Stomach (tissue), 9 donors: ENCODE measurements around the gene ARHGAP10. TPM values are rescaled to one million over a fixed set of nuclear protein-coding genes. Genes with fewer than 3 reads are reported as not detected.

Source experiments
- DNase-seq, 2 donors: peaks; one replicate each; pipeline versions ENCODE4 v3.0.0 to v3.0.0-alpha.2; 2013 to 2019
- H3K27ac ChIP-seq, 5 donors: fragments of 200-600 bp in 4 of 5; sonication (generic) in 4 of 5; one replicate each; pipeline ENCODE4 v1.5.1; 2013 to 2019; ENCODE audit warnings: mild to moderate bottlenecking in 1 of 5, moderate library complexity in 1 of 5
- H3K27me3 ChIP-seq, 3 donors: fragments of 200-600 bp; sonication (generic); one replicate each; pipeline ENCODE4 v1.5.1; 2017 to 2019; ENCODE audit warnings: mixed run types in 1 of 3
- H3K36me3 ChIP-seq, 4 donors: fragments of 200-600 bp; sonication (generic); 1 replicate in 3 of 4; 2 replicates in 1 of 4; pipeline ENCODE4 v1.5.1; 2016 to 2019
- H3K4me1 ChIP-seq, 4 donors: fragments of 200-600 bp; sonication (generic); one replicate each; pipeline ENCODE4 v1.5.1; 2016 to 2019
- H3K4me3 ChIP-seq, 4 donors: fragments of 200-600 bp; sonication (generic) in 3 of 4; one replicate each; pipeline ENCODE4 v1.5.1; 2016 to 2019; ENCODE audit warnings: mild to moderate bottlenecking in 1 of 4
- H3K9me3 ChIP-seq, 4 donors: fragments of 200-600 bp; sonication (generic); one replicate each; pipeline ENCODE4 v1.5.1; 2016 to 2019
- CTCF ChIP-seq, 7 experiments: fragments of 450-650 bp in 4 of 7; fragments of 200-600 bp in 3 of 7; sonication (generic) in 3 of 7; IDR thresholded peaks; one replicate each; pipeline ENCODE4 v1.5.1; 2016 to 2019; ENCODE audit warnings: antibody characterized with exemption in 7 of 7, control low read depth in 2 of 7, mild to moderate bottlenecking in 1 of 7
- EP300 ChIP-seq: sonication (generic); formaldehyde crosslinking; IDR thresholded peaks from one replicate; pipeline ENCODE4 v1.6.1; 2017; ENCODE audit warnings: antibody characterized with exemption
- POLR2A ChIP-seq, 4 donors: fragments of 450-650 bp; IDR thresholded peaks; one replicate each; pipeline ENCODE4 v1.6.1; 2016; ENCODE audit warnings: antibody characterized with exemption in 4 of 4, control low read depth in 2 of 4, mild to moderate bottlenecking in 1 of 4, moderate library complexity in 1 of 4
- POLR2AphosphoS5 ChIP-seq, 3 donors: sonication (generic); formaldehyde crosslinking; IDR thresholded peaks; one replicate each; pipeline ENCODE4 v1.6.1; 2016; ENCODE audit warnings: antibody characterized with exemption in 3 of 3
- WGBS, 5 donors: extraction: QIAGEN DNeasy Blood & Tissue Kit in 3 of 5; methylation state at CpG; one replicate each; pipeline versions ENCODE4 v1.1.5 to v1.1.7; 2013 to 2018; 5-methylcytosine and 5-hydroxymethylcytosine counted together
- intact Hi-C: fragments of 100-400 bp; cut with DNase I; formaldehyde crosslinking; loops from one replicate; pipeline ENCODE4 v1.15.1; 2023; ENCODE audit warnings: low total_unique reads
- polyA plus RNA-seq, 3 donors: library from polyadenylated mRNA; stranded (reverse); fragments of 200-250 nt; gene quantifications; one replicate each; pipeline ENCODE4 v1.2.3, GENCODE V29; 2013
- total RNA-seq, 5 donors: library from RNA; depleted of rRNA; stranded (reverse); fragments of >200 nt; gene quantifications; one replicate each; pipeline versions ENCODE4 v1.1.0 to v1.2.3, GENCODE V29; 2014 to 2016
- donor health status: healthy with polysubstance abuse.
- donor health status: Bipolar disorder and iron deficiency.
- donor health status: healthy.

ARHGAP10 gene
- total and polyA plus RNA-seq, 8 donors, result 18.1 to 117 (median 43.9) TPM

- 74 to 89% (median 86%) methylated on average over 2 of the region's 2 CpGs for WGBS, 5 donors
- H3K27ac ChIP-seq, result peak overlapping the region in 2 of 5 donors; percentile 3 to 27
- no peaks in the 10 kb centered on the region for H3K27me3 ChIP-seq
- intact Hi-C loops, result no loop called here
- H3K4me1 ChIP-seq, result peaks cover 3 to 56% (median 23%) of the 10 kb centered on the region in 4 donors
- H3K9me3 ChIP-seq, result no peaks in the 10 kb centered on the region
- H3K36me3 ChIP-seq, result peaks cover 3 to 13% (median 8%) of the 10 kb centered on the region in 4 donors
- DNase-seq, result no peak
- no peak overlapping the region for H3K4me3 ChIP-seq
- TF ChIP-seq CTCF (IDR thresholded peaks at IDR 0.05) (no peak), EP300 (no peak)
Observed at GRCh38 chr4:147853706-147854105, 121.8 kb downstream of the ARHGAP10 start.

- no peak overlapping the region for H3K4me3 ChIP-seq
- no peaks in the 10 kb centered on the region for H3K9me3 ChIP-seq
- H3K4me1 ChIP-seq, result peaks cover 3 to 52% (median 19%) of the 10 kb centered on the region in 4 donors
- WGBS, 5 donors, result 82 to 89% (median 86%) methylated on average over 3 of the region's 3 CpGs
- H3K36me3 ChIP-seq, result peaks cover 3 to 15% (median 8%) of the 10 kb centered on the region in 4 donors
- no peak for DNase-seq
- no peak for TF ChIP-seq POLR2A (IDR thresholded peaks at IDR 0.05)
- TF ChIP-seq CTCF (IDR thresholded peaks at IDR 0.05), result no peak
- TF ChIP-seq EP300, result no peak
- no peak for TF ChIP-seq POLR2AphosphoS5 (IDR thresholded peaks at IDR 0.05)
- H3K27ac ChIP-seq, result peak overlapping the region in 3 of 5 donors; percentile 3 to 27 (median 9)
- intact Hi-C loops, result no loop called here
- no peaks in the 10 kb centered on the region for H3K27me3 ChIP-seq
Observed at GRCh38 chr4:147854154-147854553, 122.3 kb downstream of the ARHGAP10 start.

- intact Hi-C loops, result no loop called here
- peaks cover 3 to 47% (median 16%) of the 10 kb centered on the region in 4 donors for H3K4me1 ChIP-seq
- H3K9me3 ChIP-seq, result no peaks in the 10 kb centered on the region
- H3K27me3 ChIP-seq, result no peaks in the 10 kb centered on the region
- TF ChIP-seq EP300 (peak; percentile 58), CTCF (IDR thresholded peaks at IDR 0.05) (no peak), POLR2A (IDR thresholded peaks at IDR 0.05) (no peak), POLR2AphosphoS5 (IDR thresholded peaks at IDR 0.05) (peak in 1 of 3 donors; percentile 46)
- no peak overlapping the region for H3K4me3 ChIP-seq
- peaks cover 0 to 8% (median 3%) of the 10 kb centered on the region in 4 donors for H3K36me3 ChIP-seq
- peak overlapping the region in 4 of 5 donors; percentile 9 to 48 (median 30) for H3K27ac ChIP-seq
- DNase-seq, result no peak
- 46 to 70% (median 56%) methylated on average over 1 of the region's 1 CpG for WGBS, 5 donors
Observed at GRCh38 chr4:147855571-147856009, 123.7 kb downstream of the ARHGAP10 start.

GRCh38 chr4:147860960-147861359, 129.1 kb downstream of the ARHGAP10 start:
- Histone ChIP-seq H3K27me3 (no peaks in the 10 kb centered on the region), H3K4me3 (no peak overlapping the region), H3K27ac (peak overlapping the region in 2 of 5 donors; percentile 26 to 61), H3K4me1 (peaks cover 12 to 66% (median 40%) of the 10 kb centered on the region in 4 donors), H3K36me3 (peaks cover 3 to 23% (median 18%) of the 10 kb centered on the region in 4 donors), H3K9me3 (no peaks in the 10 kb centered on the region)
- 76 to 97% (median 93%) methylated on average over 2 to 15 of the region's 15 CpGs for WGBS, 5 donors
- TF ChIP-seq EP300, result no peak
- no peak for TF ChIP-seq POLR2A (IDR thresholded peaks at IDR 0.05)
- no peak for TF ChIP-seq CTCF (IDR thresholded peaks at IDR 0.05)
- no peak for TF ChIP-seq POLR2AphosphoS5 (IDR thresholded peaks at IDR 0.05)
- intact Hi-C loops, result no loop called here
- DNase-seq, result no peak
